HG03571 (cell line): Measurements from ENCODE around the gene HSF2.

Experiments
- ATAC-seq: cut with Tn5 transposase; IDR thresholded peaks from one replicate; pipeline ENCODE4 v1.9.1; 2021; ENCODE audit not compliant: unreplicated experiment

Gene HSF2

GRCh38 chr6:122394016-122394415 lies 5.4 kb upstream of the HSF2 start:
- no peak for ATAC-seq

- ATAC-seq, result no peak
These were observed 451 bp upstream of the HSF2 start for GRCh38 chr6:122399055-122399347.

- ATAC-seq, result peak; percentile 14
These were observed 634 bp downstream of the HSF2 start for GRCh38 chr6:122400121-122400450.

- ATAC-seq, result no peak
These were observed 1.1 kb downstream of the HSF2 start for GRCh38 chr6:122400462-122401089.

GRCh38 chr6:122401104-122401503 lies 1.7 kb downstream of the HSF2 start:
- ATAC-seq, result no peak

- ATAC-seq, result no peak
These were observed 5.0 kb downstream of the HSF2 start for GRCh38 chr6:122404444-122404843.

- ATAC-seq, result no peak
These were observed 6.0 kb downstream of the HSF2 start for GRCh38 chr6:122405417-122405816.

GRCh38 chr6:122406187-122406586 lies 6.7 kb downstream of the HSF2 start:
- ATAC-seq, result no peak

- ATAC-seq, result no peak
These were observed 8.3 kb downstream of the HSF2 start for GRCh38 chr6:122407712-122408111.

- no peak for ATAC-seq
These were observed 8.8 kb downstream of the HSF2 start for GRCh38 chr6:122408240-122408639.

- no peak for ATAC-seq
These were observed 9.4 kb downstream of the HSF2 start for GRCh38 chr6:122408702-122409458.

GRCh38 chr6:122412001-122412400 lies 12.5 kb downstream of the HSF2 start:
- no peak for ATAC-seq

GRCh38 chr6:122416825-122417224 lies 17.4 kb downstream of the HSF2 start:
- no peak for ATAC-seq

GRCh38 chr6:122422003-122422402 lies 22.6 kb downstream of the HSF2 start:
- no peak for ATAC-seq

- peak; percentile 72 for ATAC-seq
These were observed 23.3 kb downstream of the HSF2 start for GRCh38 chr6:122422614-122423267.

GRCh38 chr6:122423734-122424133 lies 24.3 kb downstream of the HSF2 start:
- ATAC-seq, result no peak

- ATAC-seq, result no peak
These were observed 27.1 kb downstream of the HSF2 start for GRCh38 chr6:122426597-122426996.

- no peak for ATAC-seq
These were observed 29.3 kb downstream of the HSF2 start for GRCh38 chr6:122428781-122429180.

- ATAC-seq, result no peak
These were observed 29.9 kb downstream of the HSF2 start for GRCh38 chr6:122429323-122429722.

GRCh38 chr6:122431780-122432179 lies 32.3 kb downstream of the HSF2 start:
- ATAC-seq, result no peak

- ATAC-seq, result no peak
These were observed 33.4 kb downstream of the HSF2 start for GRCh38 chr6:122432816-122433215.

- no peak for ATAC-seq
These were observed 39.5 kb downstream of the HSF2 start for GRCh38 chr6:122438975-122439374.

- ATAC-seq, result no peak
These were observed 45.8 kb downstream of the HSF2 start for GRCh38 chr6:122445274-122445673.
